ENCODE results near the gene KIF25. TPM values are rescaled to one million over a fixed set of nuclear protein-coding genes. Genes with fewer than 3 reads are reported as not detected.
"Not testable (repeated sequence)": the region's sequence is repeated elsewhere in the genome, so short reads cannot be mapped to it uniquely, and the experiment has no call there.

Gene KIF25
- total RNA-seq, 4 donors from 2014 or later: 0.17 TPM; not detected in 3

DNA sequence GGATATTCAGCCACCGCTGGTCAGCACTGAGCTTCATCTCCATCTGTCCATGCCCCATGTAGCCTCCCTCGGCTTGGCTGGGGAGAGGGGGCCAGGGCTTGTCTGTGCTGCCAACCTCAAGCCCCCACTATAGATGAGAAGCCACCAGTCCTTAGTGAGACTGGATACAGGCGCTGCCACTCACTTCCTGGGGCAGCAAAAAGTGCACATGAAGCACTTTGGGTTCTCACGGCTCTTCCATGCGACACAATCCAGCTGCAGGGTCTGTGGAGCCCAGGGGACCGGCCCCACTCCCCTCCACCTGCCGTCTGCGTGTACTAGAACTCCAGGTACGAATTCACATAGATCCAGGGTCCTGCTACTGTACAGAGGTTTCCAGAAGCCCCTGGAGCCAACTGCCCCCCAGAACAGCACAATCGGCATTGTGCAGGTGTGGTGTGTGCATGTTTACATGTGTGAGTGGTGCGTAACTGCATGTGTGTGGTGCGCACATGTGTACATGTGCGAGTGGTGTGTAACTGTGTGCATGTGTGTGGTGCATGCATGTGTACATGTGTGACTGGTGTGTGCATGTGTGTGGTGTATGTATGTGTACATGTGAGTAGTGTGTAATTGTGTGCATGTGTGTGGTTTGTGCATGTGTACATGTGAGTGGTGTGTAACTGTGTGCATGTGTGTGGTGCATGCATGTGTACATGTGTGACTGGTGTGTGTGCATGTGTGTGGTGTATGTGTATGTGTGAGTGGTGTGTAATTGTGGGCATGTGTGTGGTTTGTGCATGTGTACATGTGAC is 76.7 kb downstream of the KIF25 start:
- Histone ChIP-seq H3K27ac (replicated peaks in 1 of 4) (no peak overlapping the region), H3K27me3 (peaks cover 0 to 31% (median 0%) of the 10 kb centered on the region in 4 donors), H3K4me3 (no peak overlapping the region), H3K9me3 (no peaks in the 10 kb centered on the region), H3K4me1 (peaks cover 0 to 3% (median 0%) of the 10 kb centered on the region in 4 donors), H3K36me3 (no peaks in the 10 kb centered on the region)
- intact Hi-C loops (cut with DNase I): no loop called here
- TF ChIP-seq POLR2A (IDR thresholded peaks at IDR 0.05; ENCODE audit: low read depth): no peak
- TF ChIP-seq POLR2AphosphoS5 (IDR thresholded peaks at IDR 0.05): no peak
- TF ChIP-seq, protein P1, sequence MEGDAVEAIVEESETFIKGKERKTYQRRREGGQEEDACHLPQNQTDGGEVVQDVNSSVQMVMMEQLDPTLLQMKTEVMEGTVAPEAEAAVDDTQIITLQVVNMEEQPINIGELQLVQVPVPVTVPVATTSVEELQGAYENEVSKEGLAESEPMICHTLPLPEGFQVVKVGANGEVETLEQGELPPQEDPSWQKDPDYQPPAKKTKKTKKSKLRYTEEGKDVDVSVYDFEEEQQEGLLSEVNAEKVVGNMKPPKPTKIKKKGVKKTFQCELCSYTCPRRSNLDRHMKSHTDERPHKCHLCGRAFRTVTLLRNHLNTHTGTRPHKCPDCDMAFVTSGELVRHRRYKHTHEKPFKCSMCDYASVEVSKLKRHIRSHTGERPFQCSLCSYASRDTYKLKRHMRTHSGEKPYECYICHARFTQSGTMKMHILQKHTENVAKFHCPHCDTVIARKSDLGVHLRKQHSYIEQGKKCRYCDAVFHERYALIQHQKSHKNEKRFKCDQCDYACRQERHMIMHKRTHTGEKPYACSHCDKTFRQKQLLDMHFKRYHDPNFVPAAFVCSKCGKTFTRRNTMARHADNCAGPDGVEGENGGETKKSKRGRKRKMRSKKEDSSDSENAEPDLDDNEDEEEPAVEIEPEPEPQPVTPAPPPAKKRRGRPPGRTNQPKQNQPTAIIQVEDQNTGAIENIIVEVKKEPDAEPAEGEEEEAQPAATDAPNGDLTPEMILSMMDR (IDR thresholded peaks at IDR 0.05): no peak
- no peak for TF ChIP-seq EP300 (IDR thresholded peaks at IDR 0.05)
- WGBS: 79% methylated on average over 8 of the region's 13 CpGs
- no peak for DNase-seq (ENCODE audit: extremely low spot score)

DNA sequence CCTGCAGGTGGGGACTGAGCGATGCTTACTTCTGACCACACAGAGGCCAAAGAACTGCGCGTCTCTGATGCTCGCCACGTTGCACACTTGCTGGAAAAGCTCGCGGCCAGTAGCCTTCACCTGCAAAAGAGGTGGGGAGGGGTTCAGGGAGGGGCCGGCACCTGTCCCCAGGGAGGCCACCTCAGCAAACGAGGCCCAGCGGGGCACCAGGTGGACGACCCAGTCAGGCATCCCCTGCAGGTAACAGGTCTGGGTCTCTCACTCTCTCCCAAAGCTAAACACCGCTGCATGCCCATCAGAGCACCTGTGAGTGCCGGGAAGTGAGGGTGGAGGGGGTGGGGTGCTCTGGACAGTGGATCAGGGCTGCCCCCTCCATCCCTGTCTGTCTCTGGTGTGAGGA is 77.7 kb downstream of the KIF25 start:
- Histone ChIP-seq H3K4me1 (peaks cover 0 to 7% (median 0%) of the 10 kb centered on the region in 4 donors), H3K27me3 (peaks cover 0 to 31% (median 0%) of the 10 kb centered on the region in 4 donors), H3K36me3 (no peaks in the 10 kb centered on the region), H3K27ac (replicated peaks in 1 of 4) (no peak overlapping the region), H3K9me3 (no peaks in the 10 kb centered on the region), H3K4me3 (no peak overlapping the region)
- no peak for DNase-seq (ENCODE audit: extremely low spot score)
- intact Hi-C loops (cut with DNase I): no loop called here
- TF ChIP-seq POLR2AphosphoS5 (IDR thresholded peaks at IDR 0.05) (no peak), EP300 (IDR thresholded peaks at IDR 0.05) (no peak), POLR2A (IDR thresholded peaks at IDR 0.05; ENCODE audit: low read depth) (no peak)
- TF ChIP-seq, protein P1 (IDR thresholded peaks at IDR 0.05): no peak
- WGBS: 96% methylated on average over 13 of the region's 13 CpGs

DNA sequence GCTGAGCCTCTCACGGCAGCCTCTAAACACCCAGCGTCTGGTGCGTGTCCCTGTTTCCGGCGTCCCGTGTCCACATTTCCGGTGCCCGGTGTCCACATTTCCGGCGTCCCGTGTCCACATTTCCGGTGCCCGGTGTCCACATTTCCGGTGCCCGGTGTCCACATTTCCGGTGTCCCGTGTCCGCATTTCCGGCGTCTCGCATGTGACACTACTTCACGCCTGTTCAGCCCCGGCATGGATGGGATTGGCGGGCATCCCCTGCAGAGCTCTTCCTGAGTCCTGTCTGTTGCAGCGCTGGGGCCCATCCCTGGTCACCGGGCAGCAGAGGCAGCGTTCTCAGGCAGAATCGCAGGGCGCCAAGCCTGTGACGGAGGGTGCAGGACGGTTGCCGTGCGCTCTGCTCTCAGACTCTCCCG is 78.3 kb downstream of the KIF25 start:
- 94% methylated on average over 33 of the region's 34 CpGs for WGBS
- peaks cover 0 to 7% (median 0%) of the 10 kb centered on the region in 4 donors for H3K4me1 ChIP-seq
- intact Hi-C loops (cut with DNase I): no loop called here
- TF ChIP-seq, protein P1 (IDR thresholded peaks at IDR 0.05): no peak
- TF ChIP-seq POLR2AphosphoS5 (IDR thresholded peaks at IDR 0.05) (no peak), EP300 (IDR thresholded peaks at IDR 0.05) (no peak), POLR2A (IDR thresholded peaks at IDR 0.05; ENCODE audit: low read depth) (no peak)
- H3K4me3 ChIP-seq: no peak overlapping the region
- DNase-seq (ENCODE audit: extremely low spot score): no peak
- H3K36me3 ChIP-seq: no peaks in the 10 kb centered on the region
- H3K9me3 ChIP-seq: no peaks in the 10 kb centered on the region
- no peak overlapping the region for H3K27ac ChIP-seq (replicated peaks in 1 of 4)
- peaks cover 0 to 31% (median 0%) of the 10 kb centered on the region in 4 donors for H3K27me3 ChIP-seq

DNA sequence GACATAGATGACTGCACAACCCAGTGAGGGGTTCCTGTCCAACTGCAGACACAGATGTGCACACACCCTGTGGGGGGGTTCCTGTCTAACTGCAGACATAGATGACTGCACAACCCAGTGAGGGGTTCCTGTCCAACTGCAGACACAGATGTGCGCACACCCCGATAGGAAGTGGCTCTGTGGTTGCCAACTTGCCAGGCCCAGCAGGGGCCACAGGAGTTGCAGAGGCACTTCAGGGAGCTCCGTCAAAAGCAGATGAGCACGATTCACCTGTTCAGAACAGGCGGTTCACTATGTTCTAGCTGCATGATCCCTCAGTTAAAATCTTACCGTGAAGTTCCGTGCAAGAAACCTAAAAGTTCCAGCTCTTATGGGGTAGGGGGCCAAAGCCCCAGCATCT is 79.9 kb downstream of the KIF25 start:
- 98% methylated on average over 5 of the region's 7 CpGs for WGBS
- DNase-seq (ENCODE audit: extremely low spot score); intact Hi-C loops (cut with DNase I); H3K4me1 ChIP-seq; H3K27ac ChIP-seq (replicated peaks in 1 of 4); H3K36me3 ChIP-seq; H3K4me3 ChIP-seq; H3K9me3 ChIP-seq: not testable (repeated sequence)
- peaks cover 0 to 21% (median 0%) of the 10 kb centered on the region in 4 donors for H3K27me3 ChIP-seq

DNA sequence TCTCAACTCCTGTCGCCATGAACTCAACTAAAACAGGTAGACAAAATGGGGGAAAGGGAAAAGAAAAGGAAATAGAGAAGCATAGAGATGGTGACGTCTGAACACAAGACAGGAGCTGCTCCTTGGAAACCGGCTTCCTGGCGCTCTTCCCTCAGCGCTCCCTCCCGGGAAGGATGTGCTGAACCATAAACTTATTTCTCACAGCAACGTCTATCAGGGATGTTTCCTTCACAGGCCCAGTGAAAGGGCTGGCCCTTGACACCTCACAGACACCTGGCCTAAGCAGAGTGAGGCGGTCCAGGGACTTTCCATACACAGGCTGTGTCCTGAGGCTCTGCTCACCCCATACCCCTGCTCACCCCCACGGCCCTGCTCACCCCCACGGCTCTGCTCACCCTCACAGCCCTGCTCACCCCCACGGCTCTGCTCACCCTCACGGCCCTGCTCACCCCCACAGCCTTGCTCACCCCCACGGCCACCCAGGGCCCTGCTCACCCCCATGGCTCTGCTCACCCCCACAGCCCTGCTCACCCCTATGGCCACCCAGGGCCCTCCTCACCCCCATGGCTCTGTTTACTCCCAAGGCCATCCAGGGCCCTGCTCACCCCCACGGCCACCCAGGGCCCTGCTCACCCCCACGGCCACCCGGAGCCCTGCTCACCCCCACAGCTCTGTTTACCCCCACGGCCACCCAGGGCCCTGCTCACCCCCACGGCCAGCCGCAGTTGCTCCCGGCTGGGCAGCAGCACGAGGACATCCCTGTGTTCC is 80.9 kb downstream of the KIF25 start:
- H3K27ac ChIP-seq (replicated peaks in 1 of 4): no peak overlapping the region
- TF ChIP-seq POLR2AphosphoS5 (IDR thresholded peaks at IDR 0.05): no peak
- TF ChIP-seq, protein P1 (IDR thresholded peaks at IDR 0.05): no peak
- TF ChIP-seq POLR2A (IDR thresholded peaks at IDR 0.05; ENCODE audit: low read depth): no peak
- no peak for TF ChIP-seq EP300 (IDR thresholded peaks at IDR 0.05)
- no peaks in the 10 kb centered on the region for H3K9me3 ChIP-seq
- DNase-seq (ENCODE audit: extremely low spot score): no peak
- H3K36me3 ChIP-seq: no peaks in the 10 kb centered on the region
- intact Hi-C loops (cut with DNase I): no loop called here
- no peak overlapping the region for H3K4me3 ChIP-seq
- H3K4me1 ChIP-seq: peaks cover 0 to 7% (median 0%) of the 10 kb centered on the region in 4 donors
- H3K27me3 ChIP-seq: peaks cover 0 to 11% (median 0%) of the 10 kb centered on the region in 4 donors
- WGBS: 65% methylated on average over 20 of the region's 21 CpGs
